ENCODE data around the gene MICAL2. TPM values are rescaled to one million over a fixed set of nuclear protein-coding genes. Genes with fewer than 3 reads are reported as not detected.

MICAL2 gene
- total and polyA plus RNA-seq, 12 donors, result 8.4 to 80.5 (median 34.1) TPM

GRCh38 chr11:12243486-12243885, 133.1 kb downstream of the MICAL2 start:
- Histone ChIP-seq H3K27me3 (no peaks in the 10 kb centered on the region), H3K9me3 (replicated peaks in 1 of 3) (no peaks in the 10 kb centered on the region), H3K4me3 (no peak overlapping the region), H3K4me1 (replicated peaks in 1 of 2) (no peaks in the 10 kb centered on the region), H3K27ac (no peak overlapping the region), H3K36me3 (replicated peaks in 1 of 2) (peaks cover 0 to 15% of the 10 kb centered on the region in 2 donors)
- DNase-seq, result no peak
- intact Hi-C loops (cut with DNase I), result loop anchor here in 1 of 2 donors (10.0 kb wide), 1 partner anchor 189 kb away; no protein-coding TSS in a partner anchor
- TF ChIP-seq POLR2A (IDR thresholded peaks at IDR 0.05), result no peak
- no peak for TF ChIP-seq CTCF (IDR thresholded peaks at IDR 0.05)
- WGBS, 4 donors, result 81 to 97% (median 88%) methylated on average over 5 to 6 of the region's 6 CpGs

- Histone ChIP-seq H3K36me3 (replicated peaks in 1 of 2) (peaks cover 0 to 15% of the 10 kb centered on the region in 2 donors), H3K27ac (no peak overlapping the region), H3K27me3 (no peaks in the 10 kb centered on the region), H3K4me3 (no peak overlapping the region), H3K9me3 (replicated peaks in 1 of 3) (no peaks in the 10 kb centered on the region), H3K4me1 (replicated peaks in 1 of 2) (no peaks in the 10 kb centered on the region)
- WGBS, 4 donors, result 67 to 78% (median 76%) methylated on average over 6 of the region's 6 CpGs
- no peak for TF ChIP-seq CTCF (IDR thresholded peaks at IDR 0.05)
- TF ChIP-seq POLR2A (IDR thresholded peaks at IDR 0.05), result no peak
- intact Hi-C loops (cut with DNase I), result loop anchor here in 1 of 2 donors (10.0 kb wide), 1 partner anchor 189 kb away; no protein-coding TSS in a partner anchor
- no peak for DNase-seq
Observed at GRCh38 chr11:12243911-12244550, 133.6 kb downstream of the MICAL2 start.

GRCh38 chr11:12245091-12245490, 134.7 kb downstream of the MICAL2 start:
- no peak overlapping the region for H3K4me3 ChIP-seq
- no peaks in the 10 kb centered on the region for H3K27me3 ChIP-seq
- H3K36me3 ChIP-seq (replicated peaks in 1 of 2), result peaks cover 0 to 15% of the 10 kb centered on the region in 2 donors
- TF ChIP-seq POLR2A (IDR thresholded peaks at IDR 0.05), result no peak
- TF ChIP-seq CTCF (IDR thresholded peaks at IDR 0.05), result no peak
- no peak overlapping the region for H3K27ac ChIP-seq
- no peaks in the 10 kb centered on the region for H3K9me3 ChIP-seq (replicated peaks in 1 of 3)
- WGBS, 4 donors, result 85 to 100% (median 92%) methylated on average over 2 to 6 of the region's 6 CpGs
- intact Hi-C loops (cut with DNase I), result loop anchor here in 1 of 2 donors (10.0 kb wide), 1 partner anchor 190 kb away; no protein-coding TSS in a partner anchor
- no peak for DNase-seq
- no peaks in the 10 kb centered on the region for H3K4me1 ChIP-seq (replicated peaks in 1 of 2)

GRCh38 chr11:12245549-12246016, 135.2 kb downstream of the MICAL2 start:
- Histone ChIP-seq H3K9me3 (replicated peaks in 1 of 3) (no peaks in the 10 kb centered on the region), H3K4me1 (replicated peaks in 1 of 2) (no peaks in the 10 kb centered on the region), H3K36me3 (replicated peaks in 1 of 2) (peaks cover 0 to 11% of the 10 kb centered on the region in 2 donors), H3K4me3 (no peak overlapping the region), H3K27ac (no peak overlapping the region), H3K27me3 (no peaks in the 10 kb centered on the region)
- TF ChIP-seq POLR2A (IDR thresholded peaks at IDR 0.05), result no peak
- TF ChIP-seq CTCF (IDR thresholded peaks at IDR 0.05), result no peak
- intact Hi-C loops (cut with DNase I), result loop anchor here in 1 of 2 donors (10.0 kb wide), 1 partner anchor 191 kb away; no protein-coding TSS in a partner anchor
- no peak for DNase-seq
- WGBS, 4 donors, result 49 to 67% (median 54%) methylated on average over 1 to 3 of the region's 3 CpGs
